Measurements from ENCODE around the gene FOXO3.
"Not testable (repeated sequence)": the region's sequence is repeated elsewhere in the genome, so short reads cannot be mapped to it uniquely, and the experiment has no call there.

FOXO3 gene

GRCh38 chr6:108661430-108661829, 100.7 kb downstream of the FOXO3 start:
- DNase-seq (ENCODE audit: low read depth), result peak; percentile 43

GRCh38 chr6:108661982-108662381, 101.3 kb downstream of the FOXO3 start:
- no peak for DNase-seq (ENCODE audit: low read depth)

- no peak for DNase-seq (ENCODE audit: low read depth)
These were observed 102.0 kb downstream of the FOXO3 start for GRCh38 chr6:108662702-108663101.

DNA sequence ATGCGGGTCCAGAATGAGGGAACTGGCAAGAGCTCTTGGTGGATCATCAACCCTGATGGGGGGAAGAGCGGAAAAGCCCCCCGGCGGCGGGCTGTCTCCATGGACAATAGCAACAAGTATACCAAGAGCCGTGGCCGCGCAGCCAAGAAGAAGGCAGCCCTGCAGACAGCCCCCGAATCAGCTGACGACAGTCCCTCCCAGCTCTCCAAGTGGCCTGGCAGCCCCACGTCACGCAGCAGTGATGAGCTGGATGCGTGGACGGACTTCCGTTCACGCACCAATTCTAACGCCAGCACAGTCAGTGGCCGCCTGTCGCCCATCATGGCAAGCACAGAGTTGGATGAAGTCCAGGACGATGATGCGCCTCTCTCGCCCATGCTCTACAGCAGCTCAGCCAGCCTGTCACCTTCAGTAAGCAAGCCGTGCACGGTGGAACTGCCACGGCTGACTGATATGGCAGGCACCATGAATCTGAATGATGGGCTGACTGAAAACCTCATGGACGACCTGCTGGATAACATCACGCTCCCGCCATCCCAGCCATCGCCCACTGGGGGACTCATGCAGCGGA, 102.9 kb downstream of the FOXO3 start:
- DNase-seq (ENCODE audit: low read depth), result not testable (repeated sequence)

- no peak for DNase-seq (ENCODE audit: low read depth)
These were observed 104.9 kb downstream of the FOXO3 start for GRCh38 chr6:108665495-108666196.

- no peak for DNase-seq (ENCODE audit: low read depth)
These were observed 106.0 kb downstream of the FOXO3 start for GRCh38 chr6:108666656-108667260.

GRCh38 chr6:108667993-108668392, 107.3 kb downstream of the FOXO3 start:
- peak; percentile 21 for DNase-seq (ENCODE audit: low read depth)

GRCh38 chr6:108669673-108670072, 109.0 kb downstream of the FOXO3 start:
- no peak for DNase-seq (ENCODE audit: low read depth)

DNA sequence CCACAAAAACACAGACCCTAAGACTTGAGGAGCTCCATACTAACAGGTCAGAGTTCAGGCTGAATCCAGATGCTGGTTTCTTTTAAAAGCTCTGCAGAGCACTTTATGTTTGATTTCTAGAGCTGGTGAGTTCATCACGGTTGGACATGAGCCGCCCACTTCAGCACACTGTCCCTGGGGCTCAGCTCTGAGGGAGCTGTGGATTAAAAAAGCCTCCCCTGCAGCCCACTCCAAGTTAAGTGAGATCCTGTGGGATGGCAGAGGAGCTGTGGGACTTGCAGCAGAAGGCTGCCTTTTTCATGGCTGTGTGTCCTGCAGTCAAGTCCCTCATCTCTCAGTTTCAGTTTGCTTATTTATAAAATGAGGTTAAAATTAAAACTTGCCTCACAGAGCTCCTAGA, 110.5 kb downstream of the FOXO3 start:
- no peak for DNase-seq (ENCODE audit: low read depth)

DNA sequence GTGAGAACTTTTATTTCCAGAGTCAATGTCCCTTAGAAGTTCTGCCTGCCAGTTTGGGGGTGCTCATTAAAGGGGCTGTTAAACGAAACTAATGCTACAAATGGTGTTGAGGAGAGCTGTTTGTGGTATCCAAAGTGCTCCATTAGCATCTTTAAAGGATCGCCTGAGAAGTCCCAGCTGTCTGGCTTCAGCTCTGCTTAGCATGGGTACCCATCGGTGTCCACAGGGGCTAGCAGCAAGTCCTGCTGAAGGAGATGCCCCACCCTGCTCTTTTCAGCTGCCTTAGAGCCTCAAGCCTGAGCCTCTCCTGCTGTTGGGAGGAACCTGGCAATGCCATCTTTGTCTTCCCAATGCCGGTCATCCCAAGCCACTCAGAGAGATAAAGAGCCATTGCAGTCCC, 111.1 kb downstream of the FOXO3 start:
- DNase-seq (ENCODE audit: low read depth), result no peak

DNA sequence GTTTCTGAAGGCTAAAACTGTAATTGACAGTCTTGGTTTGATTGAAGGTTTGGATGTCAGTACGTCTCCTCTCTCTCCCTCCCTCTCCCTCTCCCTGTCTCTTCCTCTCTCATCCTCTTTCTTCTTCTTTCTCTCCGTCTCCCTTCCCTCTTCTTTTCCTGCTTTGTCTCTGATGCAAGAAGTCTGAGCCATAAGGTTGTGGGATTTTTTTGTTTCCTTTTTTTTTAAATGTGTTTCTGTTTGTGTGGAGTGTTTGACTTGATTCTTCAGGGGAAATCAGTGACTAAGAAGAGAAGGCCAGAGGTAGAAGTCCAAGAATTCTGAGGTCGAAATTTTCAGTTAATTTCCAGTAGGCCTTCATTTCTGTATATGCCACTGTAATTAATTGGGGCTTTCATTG, 111.9 kb downstream of the FOXO3 start:
- no peak for DNase-seq (ENCODE audit: low read depth)

DNA sequence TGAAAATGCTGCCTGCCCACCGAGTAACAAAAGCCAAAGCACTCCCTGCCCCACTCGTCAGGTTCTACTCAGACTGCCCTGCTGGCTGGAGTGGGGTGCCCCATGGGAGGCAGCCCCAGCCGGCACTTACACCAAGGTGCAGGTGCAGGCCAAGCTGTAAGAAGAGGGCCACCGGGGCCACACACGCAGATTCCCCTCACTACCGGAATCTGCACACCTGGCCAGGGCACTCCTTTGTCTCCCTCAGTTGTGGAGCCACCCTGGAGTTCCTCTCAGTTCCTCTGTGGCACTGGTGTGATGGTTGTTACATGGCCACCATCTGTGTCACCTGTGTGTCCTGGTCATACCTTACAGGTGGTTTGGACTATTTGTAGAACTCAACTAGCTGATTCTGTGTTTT, 112.4 kb downstream of the FOXO3 start:
- no peak for DNase-seq (ENCODE audit: low read depth)

DNA sequence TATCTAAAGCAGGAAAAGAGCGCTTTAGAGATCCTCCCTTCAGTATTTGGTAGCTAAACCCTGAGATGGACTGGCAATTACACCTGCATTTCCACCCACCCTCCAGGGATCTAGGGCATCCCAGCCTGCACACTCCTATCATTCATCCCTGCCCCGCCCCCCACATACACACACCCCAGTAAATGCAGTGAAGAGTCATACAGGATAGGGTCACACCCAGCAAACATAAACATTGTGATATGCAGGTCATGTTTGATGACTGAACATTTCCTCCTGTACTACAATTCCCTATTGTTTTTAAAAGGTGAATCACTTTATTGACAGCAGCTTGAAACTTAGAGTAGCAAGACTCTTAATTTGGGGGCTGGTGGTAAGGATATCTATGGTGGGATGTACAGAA, 112.9 kb downstream of the FOXO3 start:
- no peak for DNase-seq (ENCODE audit: low read depth)

GRCh38 chr6:108675226-108676200, 114.8 kb downstream of the FOXO3 start:
- DNase-seq (ENCODE audit: low read depth), result no peak

DNA sequence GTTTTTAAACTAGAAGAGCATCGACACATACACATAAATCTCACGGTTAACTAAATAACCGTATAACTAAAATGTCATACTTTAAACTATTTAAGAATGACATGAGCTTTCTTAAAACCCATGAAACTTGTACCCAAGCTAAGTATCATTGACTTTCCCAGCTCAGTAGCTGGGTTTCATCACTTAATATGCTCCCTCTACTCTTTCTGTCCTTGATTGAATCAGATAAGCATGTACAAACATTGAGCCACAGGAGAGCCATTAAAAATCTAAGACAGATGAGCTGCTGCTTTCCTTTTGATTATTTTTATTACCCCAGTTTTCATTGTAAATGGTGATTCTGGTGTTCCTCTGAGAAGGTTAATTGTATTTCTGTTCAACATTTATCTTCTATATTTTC, 115.8 kb downstream of the FOXO3 start:
- DNase-seq (ENCODE audit: low read depth), result no peak

DNA sequence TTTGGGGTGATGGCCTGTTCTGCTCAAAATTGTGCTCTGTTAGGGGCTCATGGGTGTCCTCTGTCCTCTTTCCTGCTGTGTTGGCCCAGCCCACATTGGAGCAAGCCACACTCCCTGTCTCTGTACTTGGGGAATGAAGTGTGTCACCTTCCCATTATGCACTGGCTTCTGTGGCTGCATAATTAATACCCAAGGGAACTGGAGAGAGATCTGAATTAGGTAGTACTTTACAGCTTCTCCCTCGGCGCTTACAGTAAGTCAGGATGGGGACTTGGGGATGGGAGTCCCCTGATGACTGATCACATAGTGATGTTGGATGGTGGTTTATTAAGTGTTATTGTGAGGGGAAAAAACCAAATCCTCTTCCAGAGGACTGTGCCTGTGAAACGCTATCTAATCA, 116.6 kb downstream of the FOXO3 start:
- no peak for DNase-seq (ENCODE audit: low read depth)

GRCh38 chr6:108677894-108678293, 117.2 kb downstream of the FOXO3 start:
- no peak for DNase-seq (ENCODE audit: low read depth)

DNA sequence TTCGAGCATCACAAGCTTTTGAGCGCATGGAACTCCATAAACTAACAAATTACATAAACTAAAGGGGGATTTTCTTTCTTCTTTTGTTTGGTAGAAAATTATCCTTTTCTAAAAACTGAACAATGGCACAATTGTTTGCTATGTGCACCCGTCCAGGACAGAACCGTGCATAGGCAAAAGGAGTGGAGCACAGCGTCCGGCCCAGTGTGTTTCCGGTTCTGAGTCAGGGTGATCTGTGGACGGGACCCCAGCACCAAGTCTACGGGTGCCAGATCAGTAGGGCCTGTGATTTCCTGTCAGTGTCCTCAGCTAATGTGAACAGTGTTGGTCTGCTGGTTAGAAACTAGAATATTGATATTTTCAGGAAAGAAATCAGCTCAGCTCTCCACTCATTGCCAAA, 119.6 kb downstream of the FOXO3 start:
- DNase-seq (ENCODE audit: low read depth), result not testable (repeated sequence)

DNA sequence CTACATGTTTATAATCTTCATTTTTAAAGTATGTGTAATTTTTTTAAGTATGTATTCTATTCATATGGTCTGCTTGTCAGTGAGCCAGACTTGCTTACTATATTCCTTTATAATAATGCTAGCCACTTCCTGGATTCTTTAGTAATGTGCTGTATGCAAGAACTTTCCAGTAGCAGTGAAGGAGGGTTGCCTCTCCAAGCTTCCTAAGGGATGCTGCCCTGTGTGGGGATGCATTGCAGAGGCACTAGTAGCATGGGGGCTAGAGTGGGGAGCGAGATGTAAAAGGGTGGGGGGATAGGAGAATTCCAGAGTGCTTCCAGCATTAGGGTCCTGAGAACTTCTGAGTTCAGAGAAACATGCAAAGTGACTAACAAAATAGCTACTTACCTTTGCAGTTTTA, 121.0 kb downstream of the FOXO3 start:
- DNase-seq (ENCODE audit: low read depth), result not testable (repeated sequence)

GRCh38 chr6:108682383-108683119, 121.8 kb downstream of the FOXO3 start:
- not testable (repeated sequence) for DNase-seq (ENCODE audit: low read depth)

GRCh38 chr6:108683976-108684375, 123.3 kb downstream of the FOXO3 start:
- DNase-seq (ENCODE audit: low read depth), result not testable (repeated sequence)
